Spleen (tissue), 11 donors: ENCODE results near the gene RAPGEF4. TPM values are rescaled to one million over a fixed set of nuclear protein-coding genes. Genes with fewer than 3 reads are reported as not detected.
A peak's percentile ranks its signal among the peaks of the same experiment; 100 is the strongest.

Experiments
- DNase-seq: peaks from one replicate; pipeline ENCODE4 v3.0.0-alpha.2; 2020
- H3K27ac ChIP-seq, 8 donors: fragments of 200-600 bp; sonication (generic) in 7 of 8; 1 replicate in 4 of 8; 2 replicates in 4 of 8; pipeline versions ENCODE4 v1.5.0 to v1.8.0; 2016 to 2021; ENCODE audit warnings: inconsistent platforms in 4 of 8, mild to moderate bottlenecking in 4 of 8, moderate library complexity in 1 of 8
- H3K27me3 ChIP-seq, 7 donors: fragments of 200-600 bp; sonication (generic) in 6 of 7; replicated peaks in 1 of 7; 1 replicate in 4 of 7; 2 replicates in 3 of 7; pipeline versions ENCODE4 v1.5.0 to v1.8.0; 2016 to 2021; ENCODE audit warnings: inconsistent platforms in 3 of 7, mild to moderate bottlenecking in 1 of 7
- H3K36me3 ChIP-seq, 6 donors: fragments of 200-600 bp; sonication (generic) in 5 of 6; 1 replicate in 4 of 6; 2 replicates in 2 of 6; pipeline versions ENCODE4 v1.5.0 to v1.8.0; 2016 to 2021; ENCODE audit warnings: inconsistent platforms in 2 of 6
- H3K4me1 ChIP-seq, 6 donors: fragments of 200-600 bp; sonication (generic) in 5 of 6; 1 replicate in 3 of 6; 2 replicates in 3 of 6; pipeline versions ENCODE4 v1.5.0 to v1.8.0; 2016 to 2021; ENCODE audit warnings: inconsistent platforms in 3 of 6
- H3K4me3 ChIP-seq, 8 donors: fragments of 200-600 bp; sonication (generic) in 7 of 8; 1 replicate in 4 of 8; 2 replicates in 4 of 8; pipeline versions ENCODE4 v1.5.0 to v1.8.0; 2016 to 2021; ENCODE audit warnings: inconsistent platforms in 4 of 8, mild to moderate bottlenecking in 4 of 8, moderate library complexity in 2 of 8
- H3K9me3 ChIP-seq, 8 donors: fragments of 200-600 bp; sonication (generic) in 7 of 8; 1 replicate in 4 of 8; 2 replicates in 4 of 8; pipeline versions ENCODE4 v1.5.0 to v1.8.0; 2016 to 2021; ENCODE audit warnings: inconsistent platforms in 4 of 8
- POLR2A ChIP-seq, 3 donors: fragments of 450-650 bp; IDR thresholded peaks; one replicate each; pipeline ENCODE4 v1.5.1; 2017; ENCODE audit warnings: antibody characterized with exemption in 3 of 3, mild to moderate bottlenecking in 1 of 3
- POLR2AphosphoS5 ChIP-seq, 3 donors: sonication (generic); formaldehyde crosslinking; IDR thresholded peaks; one replicate each; pipeline ENCODE4 v1.5.1; 2017; ENCODE audit warnings: antibody characterized with exemption in 3 of 3
- WGBS, 5 donors: extraction: QIAGEN DNeasy Blood & Tissue Kit in 3 of 5; methylation state at CpG; one replicate each; pipeline versions ENCODE4 v1.1.5 to v1.1.7; 2013 to 2018; 5-methylcytosine and 5-hydroxymethylcytosine counted together
- intact Hi-C: fragments of 100-400 bp; cut with DNase I; formaldehyde crosslinking; loops from one replicate; pipeline ENCODE4 v1.15.0; 2023; ENCODE audit warnings: low total_unique reads
- polyA plus RNA-seq, 3 donors: library from polyadenylated mRNA; stranded (reverse); fragments of 200-250 nt; gene quantifications; one replicate each; pipeline ENCODE4 v1.2.1, GENCODE V29; 2013
- total RNA-seq, 7 donors: library from RNA; depleted of rRNA in 3 of 7; stranded (reverse); fragments of >200 nt in 3 of 7; fragmentation: NEBNext Ultra II Directional in 4 of 7; extraction: Animal tissue kit (Norgen Biotek cat#: 25700) in 4 of 7; gene quantifications; one replicate each; pipeline versions ENCODE4 v1.1.0 to v1.2.1, GENCODE V29; 2016 to 2021
- TF ChIP-seq, protein P1 (sequence below), 11 experiments: fragments of 200-600 bp in 7 of 11; fragments of 450-650 bp in 4 of 11; sonication (generic) in 4 of 11; IDR thresholded peaks in 8 of 11; conservative IDR thresholded peaks in 3 of 11; 1 replicate in 7 of 11; 2 replicates in 4 of 11; pipeline versions ENCODE4 v1.4.0 to v1.8.0; 2016 to 2021; ENCODE audit warnings: antibody characterized with exemption in 11 of 11, inconsistent platforms in 4 of 11, mild to moderate bottlenecking in 1 of 11
- donor health status: healthy with polysubstance abuse.
- donor health status: DM: no; HTN: no; CAD: no; lungs with moderate emphysema.
- donor health status: DM: no; HTN: no; CAD: no.
- donor health status: Bipolar disorder and iron deficiency.
- donor health status: healthy.
- donor health status: DM: no; HTN: no; CAD: no.
- donor health status: DM: yes; HTN: yes; CAD: no.

RAPGEF4 gene
- total and polyA plus RNA-seq, 10 donors = 0.52 to 11.0 (median 1.9) TPM

DNA sequence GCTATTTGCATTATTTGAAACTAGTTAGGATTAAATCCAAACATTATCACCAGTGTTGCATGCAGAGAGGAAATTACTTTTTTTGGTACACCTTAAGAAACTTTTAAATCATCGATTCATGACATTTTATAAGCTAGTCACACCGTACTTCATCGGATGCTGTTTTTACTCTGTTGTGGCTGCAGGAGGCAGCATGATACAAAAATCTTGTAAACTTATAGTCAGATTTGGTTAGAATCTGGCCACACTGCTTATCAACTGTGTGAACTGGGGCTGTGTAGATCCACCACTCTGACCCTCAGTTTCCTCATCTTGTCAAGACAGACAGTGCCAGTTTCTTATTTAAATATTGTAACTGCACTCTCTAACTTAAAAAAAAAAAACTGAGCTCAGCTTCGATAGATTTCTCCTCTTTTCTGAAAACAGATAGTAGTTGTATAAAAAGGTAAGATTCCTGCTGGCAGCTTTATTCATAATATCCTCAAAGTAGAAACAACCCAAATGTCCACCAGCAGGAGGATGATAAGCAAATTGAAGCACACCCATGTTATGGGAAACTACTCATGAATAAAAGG lies 77.8 kb downstream of the RAPGEF4 start:
- Histone ChIP-seq H3K27ac (no peak overlapping the region), H3K36me3 (no peaks in the 10 kb centered on the region), H3K27me3 (peaks cover 0 to 6% (median 0%) of the 10 kb centered on the region in 7 donors), H3K4me3 (no peak overlapping the region), H3K4me1 (no peaks in the 10 kb centered on the region), H3K9me3 (no peaks in the 10 kb centered on the region)
- no peak for DNase-seq
- WGBS, 5 donors = 56 to 62% (median 58%) methylated on average over 4 of the region's 4 CpGs
- intact Hi-C loops = no loop called here
- TF ChIP-seq POLR2A (IDR thresholded peaks at IDR 0.05) = no peak
- TF ChIP-seq, protein P1, sequence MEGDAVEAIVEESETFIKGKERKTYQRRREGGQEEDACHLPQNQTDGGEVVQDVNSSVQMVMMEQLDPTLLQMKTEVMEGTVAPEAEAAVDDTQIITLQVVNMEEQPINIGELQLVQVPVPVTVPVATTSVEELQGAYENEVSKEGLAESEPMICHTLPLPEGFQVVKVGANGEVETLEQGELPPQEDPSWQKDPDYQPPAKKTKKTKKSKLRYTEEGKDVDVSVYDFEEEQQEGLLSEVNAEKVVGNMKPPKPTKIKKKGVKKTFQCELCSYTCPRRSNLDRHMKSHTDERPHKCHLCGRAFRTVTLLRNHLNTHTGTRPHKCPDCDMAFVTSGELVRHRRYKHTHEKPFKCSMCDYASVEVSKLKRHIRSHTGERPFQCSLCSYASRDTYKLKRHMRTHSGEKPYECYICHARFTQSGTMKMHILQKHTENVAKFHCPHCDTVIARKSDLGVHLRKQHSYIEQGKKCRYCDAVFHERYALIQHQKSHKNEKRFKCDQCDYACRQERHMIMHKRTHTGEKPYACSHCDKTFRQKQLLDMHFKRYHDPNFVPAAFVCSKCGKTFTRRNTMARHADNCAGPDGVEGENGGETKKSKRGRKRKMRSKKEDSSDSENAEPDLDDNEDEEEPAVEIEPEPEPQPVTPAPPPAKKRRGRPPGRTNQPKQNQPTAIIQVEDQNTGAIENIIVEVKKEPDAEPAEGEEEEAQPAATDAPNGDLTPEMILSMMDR (IDR thresholded peaks at IDR 0.05 in 8 of 11, conservative IDR thresholded peaks at IDR 0.05 in 3 of 11) = peak in 5 of 11 experiments; percentile 12 to 27 (median 22)

DNA sequence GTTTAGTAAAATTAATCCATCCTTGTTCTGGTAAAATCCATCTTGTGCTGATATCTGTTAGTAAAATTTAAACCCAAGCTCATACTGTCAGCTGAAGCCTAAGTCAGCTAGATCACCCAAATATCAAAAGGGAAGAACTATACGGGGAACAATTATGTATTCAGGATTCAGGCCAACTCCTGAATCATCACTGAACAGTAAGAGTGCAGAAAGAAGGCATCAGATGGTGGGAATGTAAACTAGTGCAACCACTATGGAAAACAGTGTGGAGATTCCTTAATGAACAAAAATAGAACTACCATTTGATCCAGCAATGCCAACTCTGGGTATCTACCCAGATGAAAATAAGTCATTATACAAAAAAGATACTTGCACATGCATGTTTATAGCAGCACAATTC lies 81.8 kb downstream of the RAPGEF4 start:
- H3K27me3 ChIP-seq = peaks cover 0 to 3% (median 0%) of the 10 kb centered on the region in 7 donors
- no peak for DNase-seq
- WGBS, 5 donors = 59 to 83% (median 66%) methylated on average over 1 of the region's 1 CpG
- H3K27ac ChIP-seq = no peak overlapping the region
- no peaks in the 10 kb centered on the region for H3K36me3 ChIP-seq
- no peaks in the 10 kb centered on the region for H3K4me1 ChIP-seq
- no peaks in the 10 kb centered on the region for H3K9me3 ChIP-seq
- no peak overlapping the region for H3K4me3 ChIP-seq
- intact Hi-C loops = no loop called here
- TF ChIP-seq, protein P1 (IDR thresholded peaks at IDR 0.05 in 8 of 11, conservative IDR thresholded peaks at IDR 0.05 in 3 of 11) = no peak
- TF ChIP-seq POLR2A (IDR thresholded peaks at IDR 0.05) (no peak), POLR2AphosphoS5 (IDR thresholded peaks at IDR 0.05) (no peak)

DNA sequence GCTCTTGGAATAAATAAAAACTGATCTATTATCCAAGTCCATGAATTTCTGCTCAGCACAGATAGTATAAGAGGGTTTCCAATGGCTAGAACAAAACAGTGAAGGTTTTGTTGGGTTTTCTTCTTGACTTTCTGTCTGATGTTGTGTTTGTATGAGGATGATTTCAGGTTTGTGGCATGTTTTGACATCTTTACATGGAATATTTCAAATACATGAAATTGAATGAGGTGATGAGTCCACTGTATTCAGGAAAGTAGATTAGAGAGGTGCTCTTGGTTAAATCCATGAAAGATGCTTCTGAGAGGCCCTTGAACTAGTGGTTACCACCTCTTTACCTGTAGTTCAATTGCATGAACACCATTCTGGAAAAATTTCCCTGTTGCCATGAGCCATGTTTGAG lies 84.3 kb downstream of the RAPGEF4 start:
- Histone ChIP-seq H3K36me3 (no peaks in the 10 kb centered on the region), H3K27ac (no peak overlapping the region), H3K27me3 (no peaks in the 10 kb centered on the region), H3K4me1 (no peaks in the 10 kb centered on the region), H3K9me3 (no peaks in the 10 kb centered on the region), H3K4me3 (no peak overlapping the region)
- intact Hi-C loops = no loop called here
- DNase-seq = no peak
- no peak for TF ChIP-seq POLR2AphosphoS5 (IDR thresholded peaks at IDR 0.05)
- TF ChIP-seq, protein P1 (IDR thresholded peaks at IDR 0.05 in 8 of 11, conservative IDR thresholded peaks at IDR 0.05 in 3 of 11) = no peak
- TF ChIP-seq POLR2A (IDR thresholded peaks at IDR 0.05) = no peak

DNA sequence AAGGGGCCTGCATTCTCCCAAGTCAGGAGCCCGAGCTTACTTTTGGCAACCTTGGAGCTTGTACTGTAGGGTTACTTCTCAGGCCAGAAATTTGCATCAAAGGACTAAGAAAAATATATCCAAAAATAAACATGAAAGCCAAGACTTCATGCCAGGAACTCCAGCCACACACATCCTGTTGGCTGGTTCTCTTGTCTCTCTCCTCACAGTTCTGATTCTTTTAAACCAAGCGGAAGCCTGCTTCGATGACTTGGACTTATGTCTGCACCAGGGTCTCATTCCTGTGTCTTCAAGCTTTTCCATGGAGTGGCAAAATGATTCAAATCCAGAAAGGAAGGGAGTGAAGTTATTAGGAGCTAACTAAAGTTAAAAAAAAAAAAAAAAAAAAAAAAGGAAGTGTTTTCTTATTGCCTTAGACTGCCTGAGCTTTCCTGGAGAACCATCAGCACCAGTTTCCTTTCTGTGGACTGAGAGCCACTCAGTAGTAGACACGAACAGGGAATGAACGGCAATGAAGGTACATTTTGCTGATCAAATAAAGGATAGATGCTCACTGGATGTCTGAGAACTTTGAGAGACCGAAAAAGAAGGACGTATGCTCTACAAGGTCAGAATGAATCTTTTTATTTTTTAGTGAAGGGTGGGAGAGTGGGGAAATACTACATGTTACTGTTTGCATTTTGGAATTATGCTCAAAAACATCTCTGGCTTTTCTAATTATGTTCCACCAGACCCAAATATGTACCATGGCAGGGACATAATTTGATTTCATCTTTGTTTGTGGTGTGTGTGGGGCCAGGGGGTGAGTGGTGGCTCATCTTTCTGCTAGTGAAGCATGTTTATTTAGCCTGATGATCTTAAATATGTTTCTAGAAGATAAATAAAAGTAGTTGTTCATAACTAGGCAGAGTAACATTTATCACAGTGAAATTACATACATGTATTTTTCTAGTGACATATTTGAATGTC lies 86.0 kb downstream of the RAPGEF4 start:
- H3K9me3 ChIP-seq = no peaks in the 10 kb centered on the region
- H3K36me3 ChIP-seq = no peaks in the 10 kb centered on the region
- WGBS, 5 donors = 59 to 69% (median 63%) methylated on average over 7 of the region's 7 CpGs
- DNase-seq = no peak
- intact Hi-C loops = no loop called here
- TF ChIP-seq POLR2A (IDR thresholded peaks at IDR 0.05) (no peak), POLR2AphosphoS5 (IDR thresholded peaks at IDR 0.05) (no peak)
- no peaks in the 10 kb centered on the region for H3K27me3 ChIP-seq
- H3K27ac ChIP-seq = no peak overlapping the region
- no peak overlapping the region for H3K4me3 ChIP-seq
- H3K4me1 ChIP-seq = no peaks in the 10 kb centered on the region
